Measurements from ENCODE around the gene CRYGA.

- TF ChIP-seq, protein P1, sequence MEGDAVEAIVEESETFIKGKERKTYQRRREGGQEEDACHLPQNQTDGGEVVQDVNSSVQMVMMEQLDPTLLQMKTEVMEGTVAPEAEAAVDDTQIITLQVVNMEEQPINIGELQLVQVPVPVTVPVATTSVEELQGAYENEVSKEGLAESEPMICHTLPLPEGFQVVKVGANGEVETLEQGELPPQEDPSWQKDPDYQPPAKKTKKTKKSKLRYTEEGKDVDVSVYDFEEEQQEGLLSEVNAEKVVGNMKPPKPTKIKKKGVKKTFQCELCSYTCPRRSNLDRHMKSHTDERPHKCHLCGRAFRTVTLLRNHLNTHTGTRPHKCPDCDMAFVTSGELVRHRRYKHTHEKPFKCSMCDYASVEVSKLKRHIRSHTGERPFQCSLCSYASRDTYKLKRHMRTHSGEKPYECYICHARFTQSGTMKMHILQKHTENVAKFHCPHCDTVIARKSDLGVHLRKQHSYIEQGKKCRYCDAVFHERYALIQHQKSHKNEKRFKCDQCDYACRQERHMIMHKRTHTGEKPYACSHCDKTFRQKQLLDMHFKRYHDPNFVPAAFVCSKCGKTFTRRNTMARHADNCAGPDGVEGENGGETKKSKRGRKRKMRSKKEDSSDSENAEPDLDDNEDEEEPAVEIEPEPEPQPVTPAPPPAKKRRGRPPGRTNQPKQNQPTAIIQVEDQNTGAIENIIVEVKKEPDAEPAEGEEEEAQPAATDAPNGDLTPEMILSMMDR (IDR thresholded peaks at IDR 0.05), result no peak
- TF ChIP-seq EZH2 (IDR thresholded peaks at IDR 0.05) (no peak), EZH2phosphoT487 (IDR thresholded peaks at IDR 0.05) (no peak)
These were observed 8.7 kb upstream of the CRYGA start for GRCh38 chr2:208172125-208172524.

Data from neural progenitor cell (in vitro differentiated cells).